Smooth muscle cell of the brain vasculature (primary cell): ENCODE data around the gene SH3GL1.

ENCODE experiments used
- DNase-seq: peaks from one replicate; pipeline ENCODE4 v3.0.0-alpha.2; 2012; ENCODE audit warnings: low read depth, low spot score

Gene SH3GL1

GRCh38 chr19:4319067-4319718 is 81.2 kb downstream of the SH3GL1 start:
- no peak for DNase-seq

GRCh38 chr19:4318460-4318859 is 81.9 kb downstream of the SH3GL1 start:
- DNase-seq, result no peak

DNA sequence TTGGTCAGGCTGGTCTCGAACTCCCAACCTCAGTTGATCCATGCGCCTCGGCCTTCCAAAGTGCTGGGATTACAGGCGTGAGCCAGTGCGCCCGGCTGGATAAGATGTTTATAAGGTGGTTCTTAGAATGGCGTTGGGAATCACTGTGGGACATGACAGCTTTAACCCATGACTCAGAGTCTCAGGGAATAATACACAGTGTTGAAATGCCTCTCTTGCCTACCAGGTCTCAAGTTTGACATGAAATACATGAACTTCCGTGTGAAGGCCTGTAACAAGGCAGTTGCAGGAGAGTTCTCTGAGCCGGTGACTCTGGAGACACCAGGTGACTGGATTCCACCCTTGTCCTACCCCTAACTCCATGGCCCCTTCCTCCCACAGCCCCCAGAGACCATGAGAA is 83.4 kb downstream of the SH3GL1 start:
- DNase-seq, result no peak

DNA sequence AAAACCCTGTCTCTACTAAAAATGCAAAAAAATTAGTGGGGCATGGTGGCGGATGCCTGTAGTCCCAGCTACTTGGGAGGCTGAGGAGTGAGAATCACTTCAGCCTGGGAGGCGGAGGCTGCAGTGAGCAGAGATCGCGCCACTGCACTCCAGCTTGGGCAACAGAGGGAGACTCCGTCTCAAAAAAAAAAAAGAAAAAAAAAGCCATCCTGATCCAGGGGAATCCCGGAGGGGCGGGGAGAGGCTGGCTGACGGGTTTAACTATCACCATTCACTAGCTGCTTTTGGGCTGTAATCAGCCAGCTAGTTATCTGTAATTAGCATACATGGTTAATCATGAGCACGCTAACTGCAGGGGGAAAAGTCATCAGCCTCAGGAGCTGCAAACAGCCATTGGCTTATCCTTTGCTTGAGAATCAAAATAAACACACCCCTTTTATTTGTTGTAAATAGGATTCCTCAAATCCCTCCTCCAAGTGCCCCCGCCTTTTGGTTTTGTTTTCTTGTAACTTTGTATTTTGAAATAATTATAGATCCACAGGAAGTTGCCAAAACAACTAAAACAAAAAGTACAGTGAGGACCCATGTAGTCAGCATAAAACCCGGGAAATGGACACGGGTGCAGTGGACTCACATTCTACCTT is 86.4 kb downstream of the SH3GL1 start:
- DNase-seq, result no peak
